Activated CD4-positive, alpha-beta T cell treated with anti-CD3 and anti-CD28 coated beads, Interleukin-2, amount 50 U/mL, for 1 hour (primary cell): ENCODE results near the gene SMURF1.

Experiments
- DNase-seq: peaks from one replicate; pipeline ENCODE4 v3.0.0-alpha.2; 2020

The SMURF1 gene

DNA sequence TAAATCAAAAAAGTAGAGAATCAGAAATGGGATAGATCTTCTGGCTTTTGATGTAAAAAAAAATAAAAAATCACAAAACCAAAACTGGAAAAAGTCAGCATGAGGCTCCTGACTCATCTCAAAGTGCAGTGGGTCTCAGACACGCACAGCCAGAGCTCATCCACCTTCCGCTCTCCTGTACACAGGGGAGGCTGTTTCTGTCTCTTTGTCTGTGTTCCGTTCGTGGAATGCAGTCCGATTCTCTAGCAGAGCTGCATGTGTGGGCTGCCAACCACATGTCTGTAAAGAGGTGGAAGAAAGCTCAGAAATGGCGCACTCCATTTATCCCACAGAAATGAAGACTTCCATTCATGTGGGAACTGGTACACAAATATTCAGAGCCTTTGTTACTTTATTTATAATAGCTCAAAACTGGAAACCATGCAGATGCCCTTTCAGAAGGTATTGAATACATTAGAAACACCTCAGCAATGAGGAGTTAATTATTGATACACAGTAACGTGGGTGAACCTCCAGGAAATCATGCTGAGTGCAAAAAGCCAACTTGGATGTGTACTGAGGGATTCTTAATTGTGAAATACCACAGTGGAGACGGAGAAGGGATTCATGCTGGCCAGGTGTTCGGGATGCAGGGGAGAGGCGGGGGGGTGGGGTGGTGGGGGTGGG lies 142.3 kb downstream of the SMURF1 start:
- no peak for DNase-seq

DNA sequence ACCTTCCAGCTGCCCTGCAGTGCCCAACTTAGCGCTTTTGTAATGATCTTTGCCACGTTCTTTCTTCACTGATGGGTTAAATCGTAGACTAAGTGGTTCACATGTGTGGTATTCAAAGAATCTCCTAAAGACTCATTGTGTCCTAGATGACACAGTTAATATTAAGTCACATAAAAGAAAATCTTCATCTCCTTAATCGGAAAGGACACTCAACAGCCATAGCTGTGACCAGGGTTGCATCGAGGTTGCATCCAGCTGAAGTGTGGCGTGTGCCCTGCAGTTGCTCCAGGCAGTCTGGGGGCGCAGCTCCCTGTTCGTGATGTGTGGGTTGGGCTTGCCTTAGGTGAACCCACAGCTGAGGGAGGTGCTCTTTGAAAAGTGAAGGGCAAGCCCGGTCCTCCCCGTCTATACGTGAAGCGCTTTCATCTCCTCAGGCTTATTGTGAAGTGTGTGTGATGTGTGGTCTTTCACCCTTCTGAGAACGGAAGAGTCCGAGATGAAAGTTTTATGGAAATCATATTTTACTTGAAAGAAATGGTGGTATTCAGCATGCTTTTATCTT lies 142.9 kb downstream of the SMURF1 start:
- no peak for DNase-seq

DNA sequence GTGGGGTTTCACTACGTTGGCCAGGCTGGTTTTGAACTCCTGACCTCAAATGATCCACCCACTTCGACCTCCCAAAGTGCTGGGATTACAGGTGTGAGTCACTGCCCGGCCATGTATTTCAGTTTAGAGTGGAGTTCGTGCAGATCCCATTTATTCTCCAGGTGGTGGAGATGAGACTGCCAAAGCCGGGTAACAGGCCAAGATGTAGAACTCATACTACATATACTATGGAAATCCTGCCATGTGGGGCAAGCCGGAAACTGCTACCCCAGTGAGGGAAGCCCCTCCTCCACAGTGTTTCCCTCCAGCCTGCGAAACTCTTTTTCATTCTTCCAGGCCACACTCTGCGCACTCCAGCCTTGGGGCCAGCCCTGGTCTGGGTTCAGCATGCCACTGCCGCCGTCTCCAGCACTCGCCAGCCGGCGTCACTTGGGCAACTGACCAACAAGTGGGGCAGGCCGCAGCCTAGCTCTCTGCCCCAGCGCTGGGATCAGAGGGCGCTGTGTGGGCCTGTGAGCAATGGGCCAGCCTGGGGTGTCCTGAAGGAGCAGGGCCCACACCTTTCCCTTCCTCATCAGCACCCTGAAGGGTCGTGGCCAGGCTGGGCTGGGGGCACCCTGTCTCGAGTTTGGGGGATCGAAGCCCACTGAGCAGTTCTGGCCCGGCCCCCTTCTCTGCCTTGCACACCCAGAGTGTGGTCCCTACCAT lies 143.6 kb downstream of the SMURF1 start:
- DNase-seq, result no peak

GRCh38 chr7:98998821-98999725 lies 144.8 kb downstream of the SMURF1 start:
- no peak for DNase-seq

- no peak for DNase-seq
Measured at GRCh38 chr7:98997846-98998245, 146.1 kb downstream of the SMURF1 start.

GRCh38 chr7:98996150-98996552 lies 147.8 kb downstream of the SMURF1 start:
- no peak for DNase-seq

GRCh38 chr7:98995523-98996149 lies 148.3 kb downstream of the SMURF1 start:
- no peak for DNase-seq

GRCh38 chr7:98995111-98995510 lies 148.8 kb downstream of the SMURF1 start:
- DNase-seq, result no peak

- no peak for DNase-seq
Measured at GRCh38 chr7:98994046-98994944, 149.6 kb downstream of the SMURF1 start.

DNA sequence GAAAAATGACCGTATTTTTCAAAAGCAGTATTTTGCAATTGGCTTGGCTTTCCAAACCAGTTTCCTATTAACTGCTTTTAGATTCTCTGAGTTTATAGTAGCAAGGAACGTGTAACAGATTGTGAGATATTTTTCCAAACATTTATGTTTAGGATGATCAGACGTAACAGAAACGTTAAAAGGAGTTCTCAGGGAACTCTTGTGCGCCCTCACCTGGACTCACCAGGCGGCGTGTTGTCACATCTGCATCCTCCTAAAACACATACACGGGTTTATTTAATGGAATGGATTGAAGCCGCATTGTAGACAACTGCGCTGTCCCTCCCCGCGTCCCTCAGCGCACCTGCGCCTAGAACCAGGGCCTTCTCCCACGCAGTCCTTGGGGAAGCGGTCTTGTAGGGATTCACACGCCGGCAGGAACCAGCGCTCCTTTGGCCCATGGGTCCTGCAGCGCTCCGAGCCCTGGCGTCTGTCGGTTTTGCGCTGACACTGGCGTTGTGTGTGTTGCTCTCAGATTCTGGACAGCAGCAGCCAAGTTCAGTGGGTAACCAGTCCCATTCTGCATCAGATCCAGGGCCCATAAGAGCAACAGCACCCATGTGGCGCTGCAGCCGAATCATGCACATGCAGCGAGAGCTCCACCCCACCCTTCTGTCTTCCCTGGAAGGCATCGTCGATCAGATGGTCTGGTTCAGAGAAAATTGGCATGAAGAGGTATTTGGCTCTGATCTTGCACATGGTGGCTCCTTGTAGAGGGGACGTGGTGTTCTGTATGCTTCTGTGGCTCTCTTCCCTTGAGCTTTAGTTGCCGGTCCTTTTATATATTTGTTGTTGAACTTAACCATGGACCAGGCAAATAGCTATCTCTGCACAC lies 150.6 kb downstream of the SMURF1 start:
- DNase-seq, result no peak

DNA sequence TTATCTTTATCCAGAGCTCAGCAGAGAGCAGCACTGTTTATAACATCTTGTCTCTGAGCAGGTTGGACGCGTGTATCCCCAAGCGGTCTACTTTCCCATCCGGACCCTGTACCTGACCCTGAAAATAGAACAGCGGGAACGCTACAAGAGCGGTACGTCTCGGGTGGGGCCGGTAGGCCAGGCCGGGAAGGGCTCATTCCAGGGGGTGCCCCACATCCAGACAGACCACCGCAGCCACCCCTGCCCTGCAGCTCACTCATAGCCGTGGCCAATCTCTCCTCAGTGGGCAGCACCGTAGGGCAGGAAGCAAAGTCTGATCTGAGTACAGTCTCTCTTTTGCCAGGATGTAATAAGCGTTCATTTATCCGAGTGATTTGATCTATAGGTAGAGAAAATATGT lies 151.8 kb downstream of the SMURF1 start:
- DNase-seq, result no peak

- no peak for DNase-seq
Measured at GRCh38 chr7:98991141-98991540, 152.8 kb downstream of the SMURF1 start.

DNA sequence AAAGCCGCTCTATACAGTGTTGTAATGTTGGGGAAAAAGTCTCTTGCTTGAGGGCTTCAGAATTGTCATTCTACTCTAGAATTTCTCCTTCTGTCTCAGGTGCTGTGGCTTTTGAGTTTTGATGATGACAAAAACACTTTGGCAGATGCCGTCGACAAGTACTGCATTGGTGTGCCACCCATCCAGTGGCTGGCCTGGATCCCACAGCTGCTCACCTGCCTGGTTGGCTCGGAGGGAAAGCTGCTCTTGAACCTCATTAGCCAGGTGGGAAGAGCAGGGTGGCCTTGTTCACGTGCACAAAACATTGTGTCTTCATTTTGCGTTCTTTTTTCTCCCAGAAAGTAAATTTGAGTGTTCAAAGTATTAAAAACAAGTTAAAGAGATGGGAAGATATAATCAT lies 153.6 kb downstream of the SMURF1 start:
- no peak for DNase-seq

- DNase-seq, result no peak
Measured at GRCh38 chr7:98988641-98989040, 155.3 kb downstream of the SMURF1 start.

DNA sequence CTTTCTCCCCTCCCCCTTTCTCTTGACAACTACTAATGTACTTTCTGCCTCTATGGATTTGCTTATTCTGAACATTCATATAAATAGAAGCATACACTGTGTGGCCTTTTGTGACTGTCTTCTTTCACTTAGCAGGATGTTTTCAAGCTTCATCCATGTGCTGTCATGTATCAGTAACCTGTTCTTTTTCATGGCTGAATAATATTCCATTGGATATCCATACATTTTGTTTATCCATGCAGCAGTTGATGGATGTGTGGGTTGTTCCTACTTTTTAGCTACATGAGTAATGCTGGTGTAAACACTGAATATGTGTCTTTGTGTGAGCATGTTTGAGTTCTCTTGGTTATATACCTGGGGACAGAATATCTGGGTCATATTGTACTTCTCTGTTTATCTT lies 158.0 kb downstream of the SMURF1 start:
- no peak for DNase-seq

DNA sequence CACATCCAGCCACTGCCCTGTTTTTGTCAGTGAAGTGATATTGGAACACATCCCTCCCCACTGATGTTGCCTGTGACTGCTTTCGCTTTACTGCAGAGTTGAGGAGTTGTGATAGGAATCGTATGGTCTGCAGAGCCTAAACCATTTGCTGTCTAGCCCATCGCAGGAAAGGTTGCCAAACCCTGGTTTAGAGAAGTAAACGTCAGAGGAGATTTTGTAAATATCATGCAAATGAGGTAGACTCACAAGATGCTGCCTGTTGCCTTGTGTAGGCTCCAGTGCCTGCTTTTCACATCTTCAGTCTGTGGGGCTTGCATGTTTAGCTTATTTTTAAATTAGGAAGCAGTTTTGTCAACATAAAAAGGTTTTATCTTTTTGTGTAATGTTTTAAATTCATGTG lies 158.5 kb downstream of the SMURF1 start:
- DNase-seq, result no peak

DNA sequence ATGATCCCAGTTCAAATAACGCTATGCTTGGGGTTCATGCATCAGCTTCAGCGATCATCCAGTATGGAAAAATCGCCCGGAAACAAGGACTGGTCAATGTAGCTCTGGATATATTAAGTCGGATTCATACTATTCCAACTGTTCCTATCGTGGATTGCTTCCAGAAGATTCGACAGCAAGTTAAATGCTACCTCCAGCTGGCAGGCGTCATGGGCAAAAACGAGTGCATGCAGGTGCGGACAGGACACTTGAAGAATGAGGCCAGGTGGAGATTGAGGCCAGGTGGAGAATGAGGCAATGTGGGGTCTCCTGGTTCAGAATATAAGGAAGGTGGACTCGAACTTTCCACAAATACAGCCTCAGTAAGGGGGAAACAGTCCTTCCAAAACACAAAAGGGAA lies 159.8 kb downstream of the SMURF1 start:
- DNase-seq, result no peak

DNA sequence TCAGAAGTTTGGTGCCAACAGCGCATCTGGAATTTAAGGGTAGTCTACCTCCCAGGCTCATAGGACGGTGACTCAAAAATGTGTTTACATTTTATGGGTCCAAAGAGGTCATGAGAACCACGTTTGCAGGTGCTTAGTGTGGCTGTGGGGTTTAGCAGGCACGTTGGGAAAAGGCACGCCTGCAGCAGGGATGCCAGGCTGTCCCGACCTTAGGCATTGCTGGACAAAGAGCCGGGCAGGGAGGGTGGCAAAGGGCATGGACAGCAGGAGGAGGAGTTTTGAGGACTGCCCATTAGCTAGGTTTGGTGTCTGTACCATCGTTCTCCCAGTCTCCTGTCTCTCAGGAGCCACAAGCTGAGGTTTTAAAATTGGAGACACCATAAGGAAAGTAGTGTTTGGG lies 161.2 kb downstream of the SMURF1 start:
- no peak for DNase-seq

DNA sequence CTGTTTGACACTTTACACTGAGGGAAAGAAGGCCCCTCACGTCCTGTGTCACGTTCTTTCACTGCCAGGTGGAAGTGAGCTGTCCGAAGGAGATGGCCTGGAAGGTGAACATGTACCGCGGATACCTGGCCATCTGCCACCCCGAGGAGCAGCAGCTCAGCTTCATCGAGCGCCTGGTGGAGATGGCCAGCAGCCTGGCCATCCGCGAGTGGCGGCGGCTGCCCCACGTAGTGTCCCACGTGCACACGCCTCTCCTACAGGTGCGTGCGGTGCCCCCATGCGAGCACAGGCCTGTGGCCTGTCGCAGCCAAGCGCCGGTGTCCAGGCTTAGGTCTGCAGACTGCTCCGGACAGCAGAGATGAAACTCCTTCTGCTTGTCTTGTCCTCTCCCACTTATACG lies 162.2 kb downstream of the SMURF1 start:
- DNase-seq, result no peak

GRCh38 chr7:98978672-98979071 lies 165.2 kb downstream of the SMURF1 start:
- no peak for DNase-seq
